Measurements from ENCODE around the gene ANKDD1B. TPM values are rescaled to one million over a fixed set of nuclear protein-coding genes. Genes with fewer than 3 reads are reported as not detected.
A peak's percentile ranks its signal among the peaks of the same experiment; 100 is the strongest.

The ANKDD1B gene
- total RNA-seq, 4 donors from 2014 or later: 0.19 to 0.95 TPM; not detected in 2

- H3K4me1 ChIP-seq: peaks cover 0 to 16% (median 0%) of the 10 kb centered on the region in 3 donors
- H3K9me3 ChIP-seq: no peaks in the 10 kb centered on the region
- no peak overlapping the region for H3K4me3 ChIP-seq
- whole genome bisulfite sequencing, 2 donors: 27 to 43% methylated on average over 2 of the region's 2 CpGs
- no peaks in the 10 kb centered on the region for H3K27me3 ChIP-seq
- intact Hi-C loops (cut with DNase I): no loop called here
- no peak overlapping the region for H3K27ac ChIP-seq
- no peak for DNase-seq
- H3K36me3 ChIP-seq: no peaks in the 10 kb centered on the region
- TF ChIP-seq POLR2A (IDR thresholded peaks at IDR 0.05): no peak
These were observed 42.3 kb downstream of the ANKDD1B start for GRCh38 chr5:75653521-75653920.

GRCh38 chr5:75654693-75655295, 43.5 kb downstream of the ANKDD1B start:
- TF ChIP-seq POLR2A (IDR thresholded peaks at IDR 0.05) (no peak), CTCF (IDR thresholded peaks at IDR 0.05) (no peak)
- DNase-seq: no peak
- Histone ChIP-seq H3K9me3 (no peaks in the 10 kb centered on the region), H3K4me1 (peaks cover 0 to 16% (median 0%) of the 10 kb centered on the region in 3 donors), H3K4me3 (no peak overlapping the region), H3K27me3 (no peaks in the 10 kb centered on the region), H3K27ac (no peak overlapping the region), H3K36me3 (no peaks in the 10 kb centered on the region)
- intact Hi-C loops (cut with DNase I): no loop called here
- 79 to 85% methylated on average over 16 to 18 of the region's 19 CpGs for WGBS, 2 donors

- 6 to 17% methylated on average over 9 of the region's 9 CpGs for WGBS, 2 donors
- intact Hi-C loops (cut with DNase I): no loop called here
- TF ChIP-seq POLR2A (IDR thresholded peaks at IDR 0.05) (no peak), CTCF (IDR thresholded peaks at IDR 0.05) (no peak)
- Histone ChIP-seq H3K27ac (peak overlapping the region; percentile 25 to 77 (median 74)), H3K36me3 (no peaks in the 10 kb centered on the region), H3K4me1 (peaks cover 0 to 16% (median 0%) of the 10 kb centered on the region in 3 donors), H3K4me3 (peak overlapping the region; percentile 25 to 70 (median 50)), H3K9me3 (no peaks in the 10 kb centered on the region), H3K27me3 (no peaks in the 10 kb centered on the region)
- DNase-seq: no peak
These were observed 45.2 kb downstream of the ANKDD1B start for GRCh38 chr5:75656311-75657003.

GRCh38 chr5:75659791-75660450, 48.7 kb downstream of the ANKDD1B start:
- peaks cover 0 to 16% (median 0%) of the 10 kb centered on the region in 3 donors for H3K4me1 ChIP-seq
- no peaks in the 10 kb centered on the region for H3K27me3 ChIP-seq
- H3K9me3 ChIP-seq: no peaks in the 10 kb centered on the region
- H3K36me3 ChIP-seq: no peaks in the 10 kb centered on the region
- 68 to 74% methylated on average over 3 of the region's 3 CpGs for WGBS, 2 donors
- H3K4me3 ChIP-seq: no peak overlapping the region
- no peak overlapping the region for H3K27ac ChIP-seq
- TF ChIP-seq CTCF (IDR thresholded peaks at IDR 0.05): no peak
- TF ChIP-seq POLR2A (IDR thresholded peaks at IDR 0.05): no peak
- intact Hi-C loops (cut with DNase I): no loop called here
- no peak for DNase-seq

- Histone ChIP-seq H3K4me3 (no peak overlapping the region), H3K36me3 (no peaks in the 10 kb centered on the region), H3K27ac (no peak overlapping the region), H3K27me3 (no peaks in the 10 kb centered on the region), H3K9me3 (no peaks in the 10 kb centered on the region), H3K4me1 (peaks cover 0 to 15% (median 0%) of the 10 kb centered on the region in 3 donors)
- intact Hi-C loops (cut with DNase I): no loop called here
- DNase-seq: no peak
- TF ChIP-seq POLR2A (IDR thresholded peaks at IDR 0.05): no peak
- TF ChIP-seq CTCF (IDR thresholded peaks at IDR 0.05): no peak
- WGBS, 2 donors: 82 to 89% methylated on average over 16 of the region's 16 CpGs
These were observed 49.6 kb downstream of the ANKDD1B start for GRCh38 chr5:75660678-75661465.
